Placental pericyte (primary cell): ENCODE measurements around the gene HIPK1. TPM values are rescaled to one million over a fixed set of nuclear protein-coding genes. Genes with fewer than 3 reads are reported as not detected.

ENCODE experiments used
- total RNA-seq: library from RNA; depleted of rRNA; stranded (reverse); fragments of >200 nt; gene quantifications from 2 replicates; pipeline ENCODE4 v1.2.3, GENCODE V29; 2012

The HIPK1 gene
- 21.0 and 33.8 TPM in 2 replicates for total RNA-seq

GRCh38 chr1:113928941-113929749, at the start of gene HIPK1:
Gene HIPK1 (plus strand): TSS chr1:113929324.

GRCh38 chr1:113887402-113888175, 41.5 kb upstream of the HIPK1 start, which contains the start of gene BCL2L15:
Gene BCL2L15 (minus strand): TSS chr1:113887581. CDS start chr1:113887375, 206 bp downstream.

GRCh38 chr1:113904674-113905434, 24.3 kb upstream of the HIPK1 start, which contains the start of the genes AP4B1 and DCLRE1B:
Gene AP4B1 (minus strand): TSS chr1:113904799. CDS start chr1:113904717, 82 bp downstream.
Gene DCLRE1B (plus strand): TSS chr1:113905326. CDS start chr1:113905587, 261 bp downstream.

GRCh38 chr1:113978863-113979702, 50.0 kb downstream of the HIPK1 start, which contains the start of gene OLFML3:
Gene OLFML3 (plus strand): TSS chr1:113979474. CDS start chr1:113979517, 43 bp downstream.

Other genes with a start within 250 kb of the HIPK1 start
- 53.8 and 56.9 TPM in 2 replicates for gene PHTF1, start 169.8 kb upstream of the HIPK1 start, total RNA-seq
- gene RSBN1, start 116.8 kb upstream of the HIPK1 start, total RNA-seq: 11.8 and 16.0 TPM in 2 replicates
- gene PTPN22, start 57.6 kb upstream of the HIPK1 start, total RNA-seq: under 0.01 and 2.0 TPM in 2 replicates
- gene BCL2L15, start 41.7 kb upstream of the HIPK1 start, total RNA-seq: under 0.01 and 0.14 TPM in 2 replicates
- 13.8 and 14.6 TPM in 2 replicates for gene AP4B1, start 24.5 kb upstream of the HIPK1 start, total RNA-seq
- 1.3 and 13.3 TPM in 2 replicates for gene DCLRE1B, start 24.0 kb upstream of the HIPK1 start, total RNA-seq
- gene OLFML3, start 50.1 kb downstream of the HIPK1 start, total RNA-seq: 77.6 and 238 TPM in 2 replicates
- gene SYT6, start 224.5 kb downstream of the HIPK1 start, total RNA-seq: 0.22 TPM in 1 of 2 replicates, not detected in the other